Uterus (tissue), 4 donors: ENCODE results near the gene FMN1. TPM values are rescaled to one million over a fixed set of nuclear protein-coding genes. Genes with fewer than 3 reads are reported as not detected.

Experiments
- DNase-seq, 2 donors: peaks; one replicate each; pipeline ENCODE4 v3.0.0-alpha.2; 2019 to 2020
- H3K27ac ChIP-seq, 2 donors: fragments of 200-600 bp; sonication (generic); 1 replicate in 1 of 2; 2 replicates in 1 of 2; pipeline ENCODE4 v1.5.1; 2016 to 2018
- H3K27me3 ChIP-seq, 2 donors: fragments of 200-600 bp; sonication (generic); one replicate each; pipeline ENCODE4 v1.5.1; 2018 to 2019; ENCODE audit warnings: control low read depth in 1 of 2
- H3K36me3 ChIP-seq, 2 donors: fragments of 200-600 bp; sonication (generic); one replicate each; pipeline ENCODE4 v1.5.1; 2019; ENCODE audit warnings: control low read depth in 1 of 2
- H3K4me1 ChIP-seq, 2 donors: fragments of 200-600 bp; sonication (generic); one replicate each; pipeline ENCODE4 v1.5.1; 2018 to 2019; ENCODE audit warnings: control low read depth in 1 of 2
- H3K4me3 ChIP-seq, 2 donors: fragments of 200-600 bp; sonication (generic); 1 replicate in 1 of 2; 2 replicates in 1 of 2; pipeline ENCODE4 v1.5.1; 2018 to 2019; ENCODE audit warnings: mild to moderate bottlenecking in 1 of 2
- H3K9me3 ChIP-seq, 2 donors: fragments of 200-600 bp; sonication (generic); one replicate each; pipeline ENCODE4 v1.5.1; 2019; ENCODE audit warnings: control low read depth in 1 of 2
- CTCF ChIP-seq, 4 experiments: fragments of 200-600 bp in 2 of 4; fragments of 450-650 bp in 2 of 4; sonication (generic) in 2 of 4; IDR thresholded peaks; one replicate each; pipeline ENCODE4 v1.5.1; 2016 to 2019; ENCODE audit warnings: antibody characterized with exemption in 4 of 4, mild to moderate bottlenecking in 2 of 4, moderate library complexity in 1 of 4
- POLR2A ChIP-seq, 2 donors: fragments of 450-650 bp; IDR thresholded peaks; one replicate each; pipeline ENCODE4 v1.6.1; 2016; ENCODE audit warnings: antibody characterized with exemption in 2 of 2, mild to moderate bottlenecking in 1 of 2, moderate library complexity in 1 of 2
- intact Hi-C: fragments of 100-400 bp; cut with DNase I; formaldehyde crosslinking; loops from one replicate; pipeline ENCODE4 v1.15.1; 2023; ENCODE audit warnings: low total_unique reads
- total RNA-seq, 4 donors: library from RNA; depleted of rRNA in 3 of 4; stranded (reverse); fragments of >200 nt in 3 of 4; gene quantifications; one replicate each; pipeline versions ENCODE4 v1.1.0 to v1.2.4, GENCODE V29; 2014 to 2023
- donor health status: DM: yes; HTN: yes; CAD: no.

The FMN1 gene
- total RNA-seq, 4 donors from 2014 or later: 1.3 to 9.3 (median 5.0) TPM

DNA sequence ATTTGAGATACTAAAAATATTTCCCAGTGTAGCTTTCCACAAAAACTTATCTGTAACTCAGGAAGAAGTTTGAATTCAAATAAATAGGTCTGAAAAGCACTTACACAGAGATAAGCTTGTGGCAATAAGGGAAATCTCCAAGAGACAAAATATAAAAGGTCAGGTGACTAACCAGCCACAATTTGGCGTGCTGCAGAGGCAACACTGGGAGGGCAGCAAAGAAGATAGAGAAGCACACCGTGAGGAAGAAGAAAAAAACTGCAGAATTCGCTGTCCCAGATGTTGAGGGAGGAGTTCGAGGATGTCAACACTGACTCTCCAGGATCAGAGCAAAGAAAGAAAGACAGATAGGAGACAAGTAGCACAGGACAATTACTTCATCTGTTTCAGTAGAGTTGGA, 204.4 kb downstream of the FMN1 start:
- H3K4me1 ChIP-seq: peaks cover 0 to 4% of the 10 kb centered on the region in 2 donors
- no peak for TF ChIP-seq POLR2A (IDR thresholded peaks at IDR 0.05)
- TF ChIP-seq CTCF (IDR thresholded peaks at IDR 0.05): no peak

DNA sequence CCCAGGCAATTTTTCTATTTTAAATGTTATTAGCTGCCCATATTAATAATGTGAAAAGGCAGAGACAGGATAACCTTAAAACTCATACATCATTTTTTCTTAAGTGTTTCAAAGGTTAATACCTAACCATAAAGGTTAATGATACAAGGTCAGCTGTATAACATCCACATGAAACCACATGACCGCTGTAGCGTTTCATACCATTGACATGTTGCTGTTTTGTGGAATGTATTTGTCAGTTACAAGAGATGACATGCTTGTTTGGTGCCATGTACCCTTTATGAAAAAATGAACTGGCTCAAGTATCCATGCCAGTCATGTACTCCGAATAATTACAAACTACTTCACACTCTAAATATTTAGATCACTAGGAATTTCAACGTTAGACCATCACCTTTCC, 207.4 kb downstream of the FMN1 start:
- intact Hi-C loops: no loop called here
- no peak for TF ChIP-seq POLR2A (IDR thresholded peaks at IDR 0.05)
- TF ChIP-seq CTCF (IDR thresholded peaks at IDR 0.05): no peak

More for the DNA sequence above, 204.4 kb downstream of the FMN1 start:
- H3K27me3 ChIP-seq: no peaks in the 10 kb centered on the region
- no peak overlapping the region for H3K4me3 ChIP-seq
- intact Hi-C loops: loop anchor here (10.0 kb wide), 1 partner anchor 325 kb away; no protein-coding TSS in a partner anchor
- H3K36me3 ChIP-seq: no peaks in the 10 kb centered on the region
- H3K27ac ChIP-seq: no peak overlapping the region
- DNase-seq: no peak
- H3K9me3 ChIP-seq: no peaks in the 10 kb centered on the region

DNA sequence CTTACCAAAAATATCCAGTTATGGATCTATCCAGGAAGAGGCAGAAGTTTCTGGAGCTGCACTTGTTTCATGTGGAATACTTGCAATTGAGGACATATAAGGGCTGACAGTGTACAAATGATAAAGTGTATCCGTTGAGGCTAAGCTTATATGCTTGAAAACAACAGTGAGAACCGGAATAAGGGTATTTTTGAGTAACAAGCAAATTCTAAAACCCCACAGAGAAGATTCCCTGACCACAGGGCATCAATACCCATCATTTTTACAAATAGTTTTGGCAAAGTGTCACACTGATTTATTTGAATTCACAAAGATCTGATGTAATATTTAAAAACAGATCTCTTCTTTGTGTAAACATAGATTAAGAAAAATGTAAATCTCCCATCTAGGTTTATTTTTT, 208.4 kb downstream of the FMN1 start:
- H3K27ac ChIP-seq: no peak overlapping the region
- no peak for TF ChIP-seq CTCF (IDR thresholded peaks at IDR 0.05)
- no peaks in the 10 kb centered on the region for H3K27me3 ChIP-seq
- H3K9me3 ChIP-seq: no peaks in the 10 kb centered on the region
- DNase-seq: no peak
- no peaks in the 10 kb centered on the region for H3K36me3 ChIP-seq
- H3K4me3 ChIP-seq: no peak overlapping the region
- H3K4me1 ChIP-seq: peaks cover 0 to 2% of the 10 kb centered on the region in 2 donors
- intact Hi-C loops: no loop called here

More for the DNA sequence above, 207.4 kb downstream of the FMN1 start:
- no peaks in the 10 kb centered on the region for H3K9me3 ChIP-seq
- no peak overlapping the region for H3K4me3 ChIP-seq
- H3K4me1 ChIP-seq: peaks cover 0 to 4% of the 10 kb centered on the region in 2 donors
- H3K27me3 ChIP-seq: no peaks in the 10 kb centered on the region
- H3K36me3 ChIP-seq: no peaks in the 10 kb centered on the region
- no peak for DNase-seq
- H3K27ac ChIP-seq: no peak overlapping the region

GRCh38 chr15:32983679-32984078, 210.8 kb downstream of the FMN1 start:
- DNase-seq: no peak
- Histone ChIP-seq H3K27me3 (no peaks in the 10 kb centered on the region), H3K4me1 (no peaks in the 10 kb centered on the region), H3K9me3 (no peaks in the 10 kb centered on the region), H3K36me3 (no peaks in the 10 kb centered on the region), H3K4me3 (no peak overlapping the region), H3K27ac (no peak overlapping the region)
- intact Hi-C loops: no loop called here
- TF ChIP-seq POLR2A (IDR thresholded peaks at IDR 0.05): no peak
- TF ChIP-seq CTCF (IDR thresholded peaks at IDR 0.05): no peak

DNA sequence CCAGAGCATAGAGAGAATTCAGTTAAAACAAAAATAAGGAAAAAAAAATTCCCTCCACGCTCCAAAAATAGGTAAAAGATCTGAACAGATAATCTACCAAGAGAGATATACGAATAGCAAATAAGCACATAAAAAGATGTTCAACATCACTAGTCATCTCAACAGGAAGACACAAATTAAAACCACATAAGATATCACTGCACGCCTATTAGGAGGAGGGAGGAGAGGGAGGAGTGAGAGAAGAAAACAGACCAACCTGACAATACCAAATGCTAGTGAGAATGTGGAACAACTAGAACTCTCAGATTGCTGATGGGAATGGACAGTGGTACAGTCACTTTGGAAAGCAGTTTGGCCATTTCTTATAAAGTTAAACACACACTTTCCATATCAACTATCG, 212.5 kb downstream of the FMN1 start:
- Histone ChIP-seq H3K36me3 (no peaks in the 10 kb centered on the region), H3K9me3 (no peaks in the 10 kb centered on the region), H3K4me3 (no peak overlapping the region), H3K27ac (no peak overlapping the region), H3K27me3 (no peaks in the 10 kb centered on the region), H3K4me1 (no peaks in the 10 kb centered on the region)
- TF ChIP-seq CTCF (IDR thresholded peaks at IDR 0.05) (no peak), POLR2A (IDR thresholded peaks at IDR 0.05) (no peak)
- intact Hi-C loops: no loop called here
- DNase-seq: no peak
